Neural cell (in vitro differentiated cells): ENCODE data around the gene SLC16A1.

Experiments
- CTCF ChIP-seq: fragments of 450-650 bp; IDR thresholded peaks from 2 replicates; pipeline ENCODE4 v1.5.1; 2014; ENCODE audit warnings: antibody characterized with exemption, mild to moderate bottlenecking, moderate library complexity; ENCODE audit not compliant: poor library complexity, severe bottlenecking
- EZH2 ChIP-seq: fragments of 200-600, 300-800 bp; shearing (Covaris generic), sonication (generic); IDR thresholded peaks from 2 replicates; pipeline ENCODE4 v1.6.1; 2014; ENCODE audit warnings: antibody characterized with exemption, low read length, borderline replicate concordance, mild to moderate bottlenecking; ENCODE audit not compliant: insufficient read depth, poor library complexity, severe bottlenecking
- REST ChIP-seq: IDR thresholded peaks from 2 replicates; pipeline ENCODE4 v1.6.1; 2012; ENCODE audit warnings: borderline replicate concordance

GRCh38 chr1:112894010-112894292 lies 62.0 kb downstream of the SLC16A1 start:
- TF ChIP-seq CTCF (no peak), EZH2 (no peak), REST (no peak)
